Astrocyte of the spinal cord (primary cell): Measurements from ENCODE around the gene CAMTA1.

Source experiments
- DNase-seq: peaks from one replicate; pipeline ENCODE4 v3.0.0; 2011; ENCODE audit warnings: low read depth, low spot score
- H3K4me3 ChIP-seq: 2 replicates; pipeline ENCODE4 v1.5.1; 2011; ENCODE audit warnings: low read depth, mild to moderate bottlenecking, low read length, moderate library complexity
- CTCF ChIP-seq: IDR thresholded peaks from 2 replicates; pipeline ENCODE4 v1.5.1; 2012; ENCODE audit warnings: low read depth, mild to moderate bottlenecking, low read length, inconsistent platforms
- in situ Hi-C: cut with HindIII; loops from 2 replicates; pipeline ENCODE4 v1.10.0; 2017; ENCODE audit warnings: low sequenced_read_pairs

CAMTA1 gene

GRCh38 chr1:7459914-7460313 is 674.7 kb downstream of the CAMTA1 start:
- DNase-seq: no peak
- H3K4me3 ChIP-seq: no peak overlapping the region
- TF ChIP-seq CTCF: no peak
- in situ Hi-C loops: no loop called here

GRCh38 chr1:7460807-7461206 is 675.6 kb downstream of the CAMTA1 start:
- no peak overlapping the region for H3K4me3 ChIP-seq
- no peak for TF ChIP-seq CTCF
- in situ Hi-C loops: no loop called here
- no peak for DNase-seq

- DNase-seq: no peak
- TF ChIP-seq CTCF: no peak
- H3K4me3 ChIP-seq: no peak overlapping the region
- in situ Hi-C loops: no loop called here
Measured at GRCh38 chr1:7462617-7463016, 677.4 kb downstream of the CAMTA1 start.

- no peak overlapping the region for H3K4me3 ChIP-seq
- in situ Hi-C loops: no loop called here
- no peak for DNase-seq
- TF ChIP-seq CTCF: no peak
Measured at GRCh38 chr1:7463526-7463925, 678.3 kb downstream of the CAMTA1 start.

- no peak for TF ChIP-seq CTCF
- in situ Hi-C loops: no loop called here
- no peak overlapping the region for H3K4me3 ChIP-seq
- no peak for DNase-seq
Measured at GRCh38 chr1:7464736-7465135, 679.5 kb downstream of the CAMTA1 start.

- no peak for TF ChIP-seq CTCF
- no peak overlapping the region for H3K4me3 ChIP-seq
- DNase-seq: no peak
- in situ Hi-C loops: no loop called here
Measured at GRCh38 chr1:7467476-7468175, 682.4 kb downstream of the CAMTA1 start.
